Measurements from ENCODE around the gene CPNE6. TPM values are rescaled to one million over a fixed set of nuclear protein-coding genes. Genes with fewer than 3 reads are reported as not detected.

The CPNE6 gene
- polyA plus RNA-seq, 1 donor (not counting 4 experiments of a cell fraction or from before 2014, with no cell fraction given), result not detected

DNA sequence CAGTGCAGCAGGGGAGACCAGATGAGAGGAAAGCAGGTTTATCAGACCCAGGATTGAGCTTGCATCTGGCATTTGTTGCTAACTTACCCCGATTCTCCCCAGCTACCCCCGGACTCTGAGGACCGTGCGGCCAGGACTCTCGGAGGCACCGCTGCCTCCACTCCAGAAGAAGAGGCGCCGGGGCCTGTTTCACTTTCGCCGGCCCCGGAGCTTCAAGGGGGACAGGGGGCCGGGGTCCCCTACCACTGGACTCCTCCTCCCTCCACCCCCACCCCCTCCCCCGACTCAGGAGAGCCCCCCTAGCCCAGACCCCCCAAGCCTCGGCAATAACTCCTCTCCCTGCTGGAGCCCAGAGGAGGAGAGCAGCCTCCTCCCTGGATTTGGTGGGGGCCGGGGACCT, 6.5 kb upstream of the CPNE6 start:
- TF ChIP-seq CTCF (optimal IDR thresholded peaks at IDR 0.05 in 1 of 3, IDR thresholded peaks at IDR 0.05 in 1 of 3, conservative IDR thresholded peaks at IDR 0.05 in 1 of 3; ENCODE audit: extremely low read depth in 1 of 3, insufficient read depth in 2 of 3, low read length in 3 of 3) (no peak), EZH2 (IDR thresholded peaks at IDR 0.05; ENCODE audit: low read length) (no peak)
- no peaks in the 10 kb centered on the region for H3K4me1 ChIP-seq (ENCODE audit: control insufficient read depth, extremely low read depth, insufficient read depth, low read length)
- DNase-seq (ENCODE audit: low read depth, low spot score) (no peak), FAIRE-seq (no peak)
- H3K4me3 ChIP-seq (ENCODE audit: control insufficient read depth in 2 of 3, extremely low read depth in 1 of 3, insufficient read depth in 2 of 3, low read depth in 1 of 3, low read length in 3 of 3), result no peak overlapping the region
- no peak overlapping the region for H3K4me2 ChIP-seq (ENCODE audit: control insufficient read depth, extremely low read depth, insufficient read depth, low read depth, low read length)
- H3K27me3 ChIP-seq (ENCODE audit: control insufficient read depth, extremely low read depth, insufficient read depth, low read length), result peaks cover 5% of the 10 kb centered on the region
- no peaks in the 10 kb centered on the region for H4K20me1 ChIP-seq (ENCODE audit: control insufficient read depth, extremely low read depth, insufficient read depth, low read length)
- H3K9me3 ChIP-seq (ENCODE audit: control insufficient read depth, low read depth, low read length), result no peaks in the 10 kb centered on the region
- H3K36me3 ChIP-seq (ENCODE audit: control insufficient read depth in 2 of 2, extremely low read depth in 1 of 2, insufficient read depth in 2 of 2, low read length in 2 of 2), result no peaks in the 10 kb centered on the region
- no peaks in the 10 kb centered on the region for H3K79me2 ChIP-seq (ENCODE audit: control insufficient read depth, insufficient read depth, low read length)
- no peak overlapping the region for H3K27ac ChIP-seq (ENCODE audit: control insufficient read depth, insufficient read depth, low read length)
- H3K9ac ChIP-seq (ENCODE audit: control insufficient read depth, extremely low read depth, insufficient read depth, low read length), result no peak overlapping the region
- H2AFZ ChIP-seq (ENCODE audit: control insufficient read depth, low read length), result no peak overlapping the region
- H3K9me1 ChIP-seq (ENCODE audit: control insufficient read depth, extremely low read depth, insufficient read depth, low read length), result no peaks in the 10 kb centered on the region
- dilution Hi-C loops (cut with MboI; ENCODE audit: extremely low pct_ligation_motif_present, low sequenced_read_pairs), result no loop called here

DNA sequence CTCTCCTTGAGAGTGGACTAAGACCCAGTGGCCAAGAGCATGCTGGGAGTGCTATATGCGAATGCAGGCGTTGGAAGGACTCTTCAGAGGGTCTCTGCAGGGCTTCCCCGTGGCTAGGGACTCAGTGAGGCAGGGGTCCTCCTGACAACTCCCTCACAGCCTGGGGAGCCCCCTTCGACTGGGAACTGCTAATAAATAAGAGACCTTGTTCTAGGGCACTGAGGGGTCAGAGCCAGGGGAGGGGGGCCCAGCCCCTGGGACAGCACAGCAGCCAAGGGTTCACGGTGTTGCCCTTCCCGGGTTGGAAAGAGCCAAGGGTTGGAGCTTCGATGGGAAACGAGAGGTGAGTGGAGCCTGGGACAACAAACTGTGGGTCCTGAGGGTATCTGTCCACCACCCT, 6.0 kb upstream of the CPNE6 start:
- H3K27me3 ChIP-seq (ENCODE audit: control insufficient read depth, extremely low read depth, insufficient read depth, low read length), result peaks cover 5% of the 10 kb centered on the region
- no peaks in the 10 kb centered on the region for H3K4me1 ChIP-seq (ENCODE audit: control insufficient read depth, extremely low read depth, insufficient read depth, low read length)
- dilution Hi-C loops (cut with MboI; ENCODE audit: extremely low pct_ligation_motif_present, low sequenced_read_pairs), result no loop called here

More for the DNA sequence above, 6.0 kb upstream of the CPNE6 start:
- Histone ChIP-seq H4K20me1 (ENCODE audit: control insufficient read depth, extremely low read depth, insufficient read depth, low read length) (no peaks in the 10 kb centered on the region), H3K27ac (ENCODE audit: control insufficient read depth, insufficient read depth, low read length) (no peak overlapping the region), H3K36me3 (ENCODE audit: control insufficient read depth in 2 of 2, extremely low read depth in 1 of 2, insufficient read depth in 2 of 2, low read length in 2 of 2) (no peaks in the 10 kb centered on the region), H3K4me2 (ENCODE audit: control insufficient read depth, extremely low read depth, insufficient read depth, low read depth, low read length) (no peak overlapping the region), H3K9ac (ENCODE audit: control insufficient read depth, extremely low read depth, insufficient read depth, low read length) (no peak overlapping the region), H2AFZ (ENCODE audit: control insufficient read depth, low read length) (no peak overlapping the region), H3K79me2 (ENCODE audit: control insufficient read depth, insufficient read depth, low read length) (no peaks in the 10 kb centered on the region), H3K9me3 (ENCODE audit: control insufficient read depth, low read depth, low read length) (no peaks in the 10 kb centered on the region), H3K9me1 (ENCODE audit: control insufficient read depth, extremely low read depth, insufficient read depth, low read length) (no peaks in the 10 kb centered on the region), H3K4me3 (ENCODE audit: control insufficient read depth in 2 of 3, extremely low read depth in 1 of 3, insufficient read depth in 2 of 3, low read depth in 1 of 3, low read length in 3 of 3) (no peak overlapping the region)
- FAIRE-seq, result no peak
- DNase-seq (ENCODE audit: low read depth, low spot score), result no peak
- TF ChIP-seq CTCF (optimal IDR thresholded peaks at IDR 0.05 in 1 of 3, IDR thresholded peaks at IDR 0.05 in 1 of 3, conservative IDR thresholded peaks at IDR 0.05 in 1 of 3; ENCODE audit: extremely low read depth in 1 of 3, insufficient read depth in 2 of 3, low read length in 3 of 3) (no peak), EZH2 (IDR thresholded peaks at IDR 0.05; ENCODE audit: low read length) (no peak)
